ENCODE data around the gene APEH.

Gene APEH

DNA sequence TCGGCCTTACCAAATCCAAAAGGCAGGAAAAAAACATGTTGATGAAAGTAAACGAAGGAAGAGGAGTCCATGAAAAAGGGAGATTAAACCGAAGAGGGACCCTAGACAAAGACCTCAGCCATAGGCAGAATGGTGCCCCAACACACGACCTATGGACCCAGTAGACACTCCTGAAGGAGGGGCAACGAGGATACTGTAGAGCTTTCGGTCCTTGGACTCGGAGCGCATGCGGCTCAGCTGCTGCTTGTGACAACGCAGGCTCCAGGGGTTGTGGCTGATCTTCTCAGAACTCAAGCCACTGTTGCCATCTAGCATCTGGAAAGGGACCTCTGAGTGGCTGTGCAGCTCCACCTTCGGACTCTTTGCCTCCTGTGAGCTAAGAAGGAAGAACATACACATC, 58.4 kb downstream of the APEH start:
- DNase-seq, result no peak

DNA sequence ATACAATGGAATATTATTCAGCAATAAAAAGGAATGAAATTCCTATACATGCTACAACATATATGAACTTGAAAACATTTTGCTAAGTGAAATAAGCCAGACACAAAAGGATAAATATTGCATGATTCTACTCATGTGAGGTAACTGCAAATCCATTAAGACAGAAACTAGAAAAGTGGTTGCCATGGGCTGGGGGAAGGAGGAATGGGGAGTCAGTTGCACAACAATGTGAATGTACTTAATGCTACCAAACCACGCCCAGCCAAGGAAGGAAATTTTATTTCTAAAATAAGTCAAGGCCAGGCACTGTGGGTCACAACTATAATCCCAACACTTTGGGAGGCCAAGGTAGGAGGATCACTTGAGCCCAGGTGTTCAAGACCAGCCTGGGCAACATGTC, 59.4 kb downstream of the APEH start:
- no peak for DNase-seq
